ENCODE results near the gene CLBA1.

Gene CLBA1

DNA sequence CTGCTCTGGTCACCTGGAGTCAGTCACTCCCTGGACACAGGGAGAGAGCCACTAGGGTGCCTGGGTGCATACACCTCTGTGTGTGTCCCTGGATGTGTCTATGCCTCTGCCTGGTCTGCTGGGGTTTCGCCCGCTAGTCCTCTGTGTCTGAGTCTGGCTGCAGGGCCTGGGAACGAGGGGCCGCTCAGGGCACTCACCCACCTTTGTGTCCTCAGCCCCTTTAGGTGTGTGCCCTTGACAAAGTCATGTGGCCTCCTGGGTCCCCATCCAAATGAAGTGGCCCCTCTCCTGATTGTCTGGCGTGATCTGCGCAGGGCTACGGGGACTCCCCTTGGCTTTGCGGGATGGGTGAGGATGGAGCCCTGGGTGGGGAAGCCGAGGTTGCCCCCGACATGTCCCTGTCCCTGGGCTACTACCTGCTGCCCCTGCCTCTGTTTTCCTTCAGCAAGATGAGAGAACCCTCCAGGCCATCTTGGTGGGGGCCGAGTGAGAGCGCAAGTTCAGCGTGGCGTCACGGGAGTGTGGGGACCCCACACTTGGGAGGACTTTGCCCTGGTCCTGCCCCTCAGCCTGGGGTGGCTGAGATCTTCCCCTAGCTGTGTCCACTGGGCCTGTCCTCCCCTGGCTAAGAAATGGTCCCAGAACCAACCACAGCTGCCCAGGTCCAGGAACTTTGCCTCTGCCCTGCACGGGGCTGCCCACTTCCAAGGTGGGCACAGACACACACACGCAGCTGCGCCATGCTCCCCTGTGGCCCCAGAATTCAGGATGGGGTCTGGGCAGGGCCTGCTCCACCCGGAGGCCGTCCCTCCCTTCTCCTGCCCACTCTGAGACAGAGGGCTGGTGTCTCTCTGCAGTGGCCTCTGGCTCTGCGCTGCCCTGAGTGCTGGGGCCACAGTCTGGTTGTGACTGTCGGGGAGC lies 4.7 kb upstream of the CLBA1 start:
- no peak for DNase-seq (ENCODE audit: low spot score)

DNA sequence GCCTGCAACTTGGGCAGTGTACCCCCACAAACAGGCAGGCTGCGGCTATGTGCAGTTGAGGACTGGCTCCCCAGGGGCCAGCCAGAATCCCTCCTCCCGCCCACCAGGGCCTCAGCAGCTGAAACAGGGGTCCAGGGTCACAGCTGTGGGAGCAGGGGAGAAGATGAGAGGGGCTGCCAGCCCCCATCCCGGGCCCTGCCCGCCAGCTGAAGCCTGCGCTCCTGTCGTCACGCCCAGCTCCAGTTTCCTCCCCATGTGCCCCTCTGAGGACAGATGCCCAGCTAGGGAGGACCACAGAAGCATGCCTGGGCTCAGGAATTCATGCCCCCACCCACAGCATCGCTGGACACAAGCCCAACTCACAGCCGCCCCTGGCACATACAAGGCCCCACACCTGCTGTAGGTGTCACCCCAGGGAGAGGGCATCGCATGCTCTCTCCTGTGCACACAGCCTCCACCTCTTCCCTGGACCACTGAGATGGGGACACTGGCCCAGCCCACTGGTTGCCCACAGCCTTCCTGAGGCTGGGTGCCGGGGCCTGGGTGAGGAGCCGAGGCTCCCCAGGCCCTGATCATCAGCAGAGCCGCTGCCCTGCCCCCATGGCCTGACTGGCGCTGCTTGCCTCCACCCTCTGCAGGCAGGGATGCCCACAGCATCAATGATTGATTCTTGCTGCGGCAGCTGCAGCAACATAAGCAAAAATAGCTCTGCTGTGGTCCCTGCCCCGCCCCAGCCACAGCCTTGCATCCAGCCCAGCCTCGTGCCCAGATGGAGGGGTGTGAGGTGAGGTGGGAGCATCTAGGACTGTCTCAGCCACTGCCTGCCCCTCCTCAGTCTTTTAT lies 3.7 kb upstream of the CLBA1 start:
- no peak for DNase-seq (ENCODE audit: low spot score)

DNA sequence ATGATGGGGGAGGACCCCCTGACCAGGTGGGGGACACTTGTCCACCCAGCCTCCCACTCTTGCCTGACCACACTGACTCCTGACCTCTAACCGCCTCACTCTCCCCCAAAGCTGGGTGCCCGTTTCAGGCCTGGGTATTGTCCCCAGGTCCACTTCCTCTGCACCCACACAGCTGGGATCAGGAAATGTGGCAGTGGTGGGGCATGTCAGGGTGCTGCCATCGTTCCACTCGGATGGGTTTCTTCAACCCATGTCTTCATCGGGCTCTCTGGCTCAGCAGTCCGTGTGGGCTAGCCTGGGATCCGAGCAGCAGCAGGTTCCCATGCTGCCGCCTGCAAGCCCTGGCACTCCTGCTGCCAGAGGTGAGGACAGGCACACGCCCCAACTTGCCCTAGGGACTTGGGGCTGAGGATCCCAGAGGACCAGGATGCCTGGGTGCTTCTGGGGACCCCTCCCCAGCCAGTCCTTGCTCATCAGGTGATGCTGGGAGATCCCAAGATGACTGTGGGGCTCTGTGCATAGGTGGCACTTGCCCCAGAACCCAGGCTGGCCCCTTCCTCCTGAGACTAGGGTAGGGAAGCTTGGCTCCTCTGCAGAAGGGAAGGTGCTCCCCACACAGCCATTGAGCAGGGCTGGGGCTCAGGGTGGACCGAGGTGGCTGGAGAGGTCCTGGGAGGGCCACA lies 2.9 kb upstream of the CLBA1 start:
- no peak for DNase-seq (ENCODE audit: low spot score)

DNA sequence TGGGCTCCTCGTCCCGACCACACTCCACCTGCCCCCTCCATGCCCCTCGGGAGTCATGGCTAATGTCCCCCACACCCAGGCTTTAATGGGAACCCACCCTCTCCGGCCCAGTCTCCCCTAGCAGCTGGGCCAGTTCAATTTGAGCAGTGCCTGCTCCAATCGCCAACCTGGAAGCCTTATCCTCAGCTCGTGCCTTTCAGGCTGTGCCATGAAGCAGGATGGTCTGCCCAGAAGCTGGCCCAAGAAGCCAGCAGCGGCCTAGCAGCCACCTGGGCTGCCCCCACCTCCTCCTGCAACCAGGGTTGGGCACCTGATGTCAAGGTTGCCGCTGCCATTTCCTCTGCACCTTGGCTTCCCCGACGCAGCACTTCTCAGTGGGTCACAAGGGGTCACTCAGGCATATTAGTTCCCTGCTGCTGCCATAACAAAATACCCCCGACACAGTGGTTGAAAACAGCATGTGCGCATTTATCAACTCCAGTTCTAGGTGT lies 2.3 kb upstream of the CLBA1 start:
- DNase-seq (ENCODE audit: low spot score): no peak

DNA sequence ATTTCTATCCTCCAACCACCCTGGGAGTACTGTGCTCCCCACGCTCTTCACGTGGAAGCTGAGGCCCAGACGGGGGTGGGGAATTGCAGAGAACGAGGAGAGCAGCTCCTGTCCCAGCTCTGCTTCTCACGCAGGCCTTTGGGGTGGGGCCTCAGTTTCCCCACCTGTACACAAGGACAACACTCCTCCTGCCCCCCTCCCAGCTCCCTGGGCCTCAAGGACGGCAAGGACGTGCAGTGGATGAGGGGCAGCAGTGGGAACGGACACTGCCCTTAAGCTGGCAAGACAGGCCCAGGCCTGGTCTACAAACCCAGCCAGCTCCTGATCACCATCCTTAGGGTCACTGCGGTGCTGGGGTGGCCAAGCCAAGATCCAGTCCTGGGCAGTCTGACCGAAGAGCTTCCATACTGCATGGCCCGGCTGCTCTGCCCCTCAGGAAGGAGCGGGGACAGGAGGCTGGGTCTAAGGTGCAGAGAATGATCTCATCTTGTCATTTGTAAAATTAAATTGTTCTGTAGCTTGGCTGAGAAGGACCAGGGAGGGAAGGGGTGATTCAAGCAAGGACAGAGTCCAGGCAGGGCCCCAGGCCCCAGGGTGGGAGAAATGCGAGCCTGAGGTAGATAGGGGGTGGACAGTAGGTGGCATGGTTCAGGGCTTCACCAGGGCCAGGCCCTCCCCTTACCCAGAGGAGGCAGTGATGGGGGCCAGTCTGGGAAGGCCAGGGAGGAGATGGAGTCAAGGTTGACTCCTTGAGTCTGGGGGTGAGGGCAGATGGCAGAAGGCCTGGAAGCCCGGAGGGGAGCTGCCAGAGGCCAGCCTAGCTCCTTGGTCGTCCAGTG lies 1.3 kb upstream of the CLBA1 start:
- DNase-seq (ENCODE audit: low spot score): no peak

DNA sequence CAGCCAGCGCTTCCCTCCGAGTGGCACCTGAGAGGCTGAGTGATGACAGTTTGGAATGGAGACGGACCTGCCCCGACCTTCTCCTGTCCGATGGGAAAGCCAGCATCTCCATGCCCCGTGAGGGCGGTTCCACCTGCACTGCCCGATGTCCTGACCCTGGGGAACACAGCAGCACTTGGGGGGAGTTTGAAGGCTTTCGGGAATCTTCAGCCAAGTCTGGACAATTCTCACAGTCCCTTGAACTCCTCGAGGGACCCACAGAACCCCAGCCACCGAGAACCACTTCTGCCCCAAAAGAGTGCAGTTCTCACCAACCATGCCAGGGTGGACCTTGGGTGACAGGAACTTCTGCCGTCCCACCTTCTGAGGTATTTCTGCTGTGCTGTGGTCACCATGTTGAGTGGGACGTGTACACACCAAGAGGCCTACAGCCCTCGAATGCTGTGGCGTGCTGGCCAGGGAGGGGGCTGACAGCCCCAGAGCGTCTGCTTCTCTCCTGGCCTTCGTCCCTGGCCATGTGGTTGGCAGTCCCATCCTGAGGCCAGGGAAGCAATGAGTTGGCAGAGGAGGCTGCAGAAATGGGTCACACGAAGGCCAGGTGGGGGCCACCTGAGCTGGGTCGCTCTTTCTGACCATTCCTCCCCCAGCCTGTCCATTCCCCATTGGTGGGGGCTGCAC lies 1.0 kb downstream of the CLBA1 start:
- no peak for DNase-seq (ENCODE audit: low spot score)

DNA sequence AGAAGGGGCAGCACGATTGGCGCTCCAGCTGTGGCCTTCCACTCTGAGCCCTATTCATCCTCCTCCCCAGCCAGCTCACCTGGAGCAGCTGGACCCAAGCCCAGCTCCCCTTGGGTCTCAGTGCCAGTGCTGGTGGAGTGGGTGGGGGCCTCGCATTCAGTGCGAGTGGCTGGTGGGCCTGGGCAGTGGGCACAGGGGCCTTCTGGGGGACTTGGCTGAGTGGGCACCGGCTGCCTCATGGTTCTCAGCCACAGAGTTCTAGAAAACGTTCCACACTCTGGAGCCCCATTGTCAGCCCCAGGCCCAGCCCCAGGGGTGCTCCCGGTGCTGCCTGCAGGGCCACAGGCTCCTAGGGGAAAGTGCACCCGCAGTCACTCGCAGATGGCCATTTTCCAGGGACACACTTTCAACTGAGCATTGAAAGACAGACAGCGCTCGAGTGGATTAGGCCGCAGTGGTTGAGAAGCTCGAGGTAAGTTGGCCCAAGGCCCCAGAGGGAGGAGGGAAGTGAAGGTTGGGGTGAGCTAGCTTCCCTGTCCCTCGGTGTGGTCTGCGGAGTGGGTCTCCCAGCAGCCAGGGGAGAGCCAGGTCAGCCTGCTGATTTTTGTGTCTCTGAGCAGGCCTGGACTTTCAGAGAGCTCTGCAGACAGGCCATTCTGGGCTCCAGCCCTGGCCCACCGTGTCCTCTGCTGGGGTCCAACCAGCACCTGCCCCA lies 3.8 kb downstream of the CLBA1 start:
- DNase-seq (ENCODE audit: low spot score): no peak

DNA sequence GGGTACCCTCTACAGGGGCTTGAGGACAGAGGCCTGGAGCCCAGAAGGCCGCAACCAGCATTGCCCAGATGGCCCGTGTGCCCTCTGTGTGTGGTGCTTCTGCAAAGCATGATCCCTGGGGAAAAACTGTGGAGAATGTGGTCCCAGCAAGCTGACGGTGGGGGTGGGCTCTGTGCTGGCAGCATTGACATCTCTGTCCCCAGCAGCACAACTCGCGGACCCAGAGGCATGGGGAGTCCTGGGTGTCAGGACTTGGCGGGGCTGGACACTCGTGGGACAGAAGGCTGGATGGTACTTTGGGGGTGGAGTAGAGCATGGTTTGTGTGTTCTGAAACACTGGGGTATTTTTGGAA lies 4.3 kb downstream of the CLBA1 start:
- DNase-seq (ENCODE audit: low spot score): no peak

DNA sequence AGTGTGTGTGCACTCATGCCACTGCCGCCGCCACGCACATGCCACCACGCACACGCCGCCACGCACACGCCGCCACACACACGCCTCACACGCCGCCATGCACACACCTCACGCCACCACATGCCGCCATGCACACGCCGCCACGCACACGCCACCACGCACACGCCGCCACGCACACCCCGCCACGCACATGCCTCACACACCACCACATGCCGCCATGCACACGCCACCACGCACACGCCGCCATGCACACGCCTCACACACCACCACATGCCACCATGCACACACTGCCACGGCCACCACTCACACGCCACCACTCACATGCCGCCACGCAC lies 6.3 kb downstream of the CLBA1 start:
- no peak for DNase-seq (ENCODE audit: low spot score)

DNA sequence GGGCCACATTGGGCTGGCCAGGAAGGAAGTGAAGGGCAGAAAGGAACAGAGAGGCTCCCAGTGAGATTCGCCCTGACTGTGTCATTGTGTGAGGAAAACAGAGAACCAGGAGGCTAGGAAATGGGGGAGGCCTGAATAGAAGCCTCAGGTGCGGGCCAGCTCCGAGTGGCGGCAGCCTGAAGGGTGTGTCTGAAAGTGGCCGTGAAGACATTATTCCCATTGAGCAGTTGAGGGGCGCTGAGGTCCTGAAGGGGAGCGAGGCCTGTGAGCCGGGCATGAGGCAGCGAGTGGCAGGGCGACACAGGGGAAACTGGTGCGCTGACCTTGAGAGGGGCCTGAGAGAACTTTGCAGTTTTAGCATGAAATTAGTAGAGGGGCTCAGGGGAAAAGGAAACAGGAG lies 6.9 kb downstream of the CLBA1 start:
- no peak for DNase-seq (ENCODE audit: low spot score)

DNA sequence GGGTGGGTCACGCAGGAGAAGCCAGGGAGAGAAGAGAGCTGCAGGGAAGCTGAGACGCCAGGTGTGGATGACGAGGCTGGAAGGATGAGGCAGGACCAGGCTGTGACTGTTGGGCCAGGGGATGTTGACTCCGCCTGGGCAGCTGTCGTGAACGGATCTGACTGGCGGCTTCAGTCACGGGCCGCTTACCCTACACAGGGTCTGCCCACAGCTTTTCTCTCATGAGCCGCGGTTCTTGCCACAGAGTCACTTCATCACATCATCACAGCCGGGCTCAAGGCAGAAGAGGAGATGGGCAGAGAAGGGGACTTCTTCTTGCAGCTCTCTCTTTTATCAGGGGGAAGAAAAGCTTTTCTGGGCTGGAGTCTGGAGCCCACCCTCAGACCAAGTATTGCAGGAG lies 7.7 kb downstream of the CLBA1 start:
- DNase-seq (ENCODE audit: low spot score): no peak

DNA sequence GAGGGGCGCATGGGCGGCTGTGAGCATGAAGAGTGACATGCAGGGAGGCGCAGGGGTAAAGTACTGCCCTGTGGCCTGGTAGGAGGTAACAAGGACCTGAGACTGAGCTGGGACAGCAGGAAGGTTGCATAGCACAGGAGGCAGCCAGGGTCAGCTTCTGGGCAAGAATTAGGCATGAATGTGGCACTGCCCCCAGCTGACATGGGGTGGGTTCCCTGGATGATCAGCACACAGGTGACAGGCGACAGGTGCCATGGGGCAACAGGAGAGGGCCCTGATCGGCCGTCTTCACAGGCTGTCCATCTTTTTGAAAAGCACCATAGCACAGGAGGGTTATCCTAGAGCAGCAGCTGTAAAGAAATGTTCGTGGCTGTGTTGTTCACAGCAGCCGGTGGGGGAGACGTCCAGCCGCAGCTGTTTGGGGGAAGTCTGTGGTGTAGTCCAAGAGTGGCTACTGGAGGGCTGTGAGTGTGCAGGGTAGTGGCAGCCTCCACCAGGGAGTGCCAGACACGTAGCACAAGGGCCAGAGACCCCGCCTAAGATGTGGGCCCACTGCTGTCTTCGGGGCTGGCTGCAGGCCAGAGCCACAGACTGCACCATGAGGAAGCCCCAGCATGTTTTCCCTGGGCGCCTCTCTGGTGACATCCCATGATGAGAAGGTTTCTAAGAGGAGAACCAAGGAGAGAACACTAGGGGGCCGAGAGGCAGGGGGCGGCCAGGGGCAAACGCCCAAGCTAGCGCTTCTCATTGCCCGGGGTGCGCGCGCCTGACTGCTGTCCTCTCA lies 8.4 kb downstream of the CLBA1 start:
- no peak for DNase-seq (ENCODE audit: low spot score)

DNA sequence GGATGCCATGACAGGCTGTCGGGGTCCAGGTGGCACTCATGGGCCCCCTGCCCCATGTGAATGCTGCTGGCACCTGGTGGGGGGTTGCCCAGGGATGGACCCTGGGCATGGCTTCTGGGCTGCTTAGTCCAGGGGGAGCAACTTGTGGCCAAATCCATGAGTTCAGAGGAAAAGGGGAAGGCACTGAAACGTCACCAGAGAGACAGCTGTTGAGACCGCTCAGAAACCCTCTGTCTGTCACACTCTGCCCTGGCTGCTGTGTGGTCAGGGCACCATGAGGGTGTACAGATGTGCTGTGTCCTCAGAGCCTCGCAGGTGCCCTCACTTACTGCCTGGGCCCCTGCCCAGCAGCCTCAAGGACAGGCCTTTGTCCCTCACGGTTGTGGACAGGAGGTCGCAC lies 9.4 kb downstream of the CLBA1 start:
- DNase-seq (ENCODE audit: low spot score): no peak

DNA sequence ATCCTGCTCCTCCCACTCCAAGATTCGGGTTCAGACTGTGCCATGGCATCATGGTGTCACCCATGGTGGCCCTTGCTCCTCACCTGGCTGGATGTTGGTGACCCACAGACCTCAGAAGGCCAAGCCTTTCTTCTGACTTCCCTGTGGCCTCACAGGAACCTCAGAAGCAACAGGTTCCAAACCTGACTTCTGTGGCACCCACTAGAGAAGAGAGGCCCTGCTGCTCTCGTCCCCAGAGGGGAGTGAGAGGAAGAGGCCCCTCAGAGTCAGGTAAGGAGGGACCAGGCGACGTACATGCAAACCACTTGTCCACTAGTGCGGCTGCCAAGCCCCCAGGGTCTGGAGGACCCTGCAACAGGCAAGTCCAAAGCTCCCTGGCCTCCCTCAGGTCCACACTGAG lies 10.4 kb downstream of the CLBA1 start:
- DNase-seq (ENCODE audit: low spot score): no peak

DNA sequence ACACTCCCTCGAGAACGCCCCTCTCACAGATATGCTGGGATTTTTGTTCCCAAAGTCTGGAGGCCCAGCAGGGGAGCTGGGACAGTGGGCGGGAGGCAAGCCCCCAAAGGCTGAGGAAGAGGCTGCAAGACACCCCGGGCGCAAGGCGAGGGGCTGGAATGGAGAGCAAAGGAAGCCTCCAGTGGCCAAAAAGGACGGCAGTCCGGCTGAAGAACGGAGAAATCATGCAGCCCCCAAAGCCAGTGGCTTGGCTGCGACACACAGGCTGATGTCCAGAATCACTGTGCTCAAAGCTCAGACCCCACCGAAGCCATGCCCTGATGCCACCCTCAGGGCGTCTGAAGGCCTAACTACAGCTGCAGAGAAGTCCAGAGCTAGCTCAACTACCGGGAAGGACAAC lies 10.9 kb downstream of the CLBA1 start:
- no peak for DNase-seq (ENCODE audit: low spot score)

DNA sequence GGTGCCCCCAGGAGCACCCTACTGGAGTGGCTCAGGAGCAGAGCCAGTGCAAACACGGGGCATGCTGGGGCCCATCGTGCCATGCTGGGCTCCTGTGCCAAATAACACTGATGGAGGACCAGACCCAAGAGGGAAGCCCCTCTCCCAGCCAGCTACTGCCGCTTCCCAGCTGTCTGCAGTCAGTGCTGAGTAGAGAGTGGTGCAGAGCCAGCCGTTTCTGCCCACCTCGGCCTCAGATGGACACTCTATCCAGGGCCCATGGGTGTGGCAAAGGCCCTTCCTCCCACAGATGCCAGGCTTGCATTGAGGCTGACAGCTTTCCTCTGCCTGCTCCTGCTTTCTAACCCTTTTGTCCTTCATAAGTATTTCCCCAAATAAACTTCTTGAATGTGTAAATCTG lies 13.2 kb downstream of the CLBA1 start:
- DNase-seq (ENCODE audit: low spot score): no peak

DNA sequence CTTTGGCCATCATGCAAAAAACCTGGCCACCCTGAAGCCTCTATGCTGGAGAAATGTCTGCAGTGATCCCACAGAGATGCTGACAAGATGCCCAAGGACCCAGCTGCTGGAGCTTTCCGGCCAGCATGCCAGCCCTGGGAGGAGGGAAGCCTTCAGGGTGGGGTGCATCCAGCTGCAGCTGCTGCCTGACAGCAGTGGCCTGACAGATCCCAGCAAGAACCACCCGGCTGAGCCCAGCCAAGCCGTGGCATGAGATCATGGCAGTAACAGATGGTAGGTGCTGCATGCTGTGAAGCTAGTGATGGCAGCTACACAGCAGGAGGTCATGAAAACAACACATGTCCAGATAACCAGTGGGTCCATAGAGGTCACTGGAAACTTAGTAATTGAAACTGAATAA lies 13.8 kb downstream of the CLBA1 start:
- DNase-seq (ENCODE audit: low spot score): no peak

DNA sequence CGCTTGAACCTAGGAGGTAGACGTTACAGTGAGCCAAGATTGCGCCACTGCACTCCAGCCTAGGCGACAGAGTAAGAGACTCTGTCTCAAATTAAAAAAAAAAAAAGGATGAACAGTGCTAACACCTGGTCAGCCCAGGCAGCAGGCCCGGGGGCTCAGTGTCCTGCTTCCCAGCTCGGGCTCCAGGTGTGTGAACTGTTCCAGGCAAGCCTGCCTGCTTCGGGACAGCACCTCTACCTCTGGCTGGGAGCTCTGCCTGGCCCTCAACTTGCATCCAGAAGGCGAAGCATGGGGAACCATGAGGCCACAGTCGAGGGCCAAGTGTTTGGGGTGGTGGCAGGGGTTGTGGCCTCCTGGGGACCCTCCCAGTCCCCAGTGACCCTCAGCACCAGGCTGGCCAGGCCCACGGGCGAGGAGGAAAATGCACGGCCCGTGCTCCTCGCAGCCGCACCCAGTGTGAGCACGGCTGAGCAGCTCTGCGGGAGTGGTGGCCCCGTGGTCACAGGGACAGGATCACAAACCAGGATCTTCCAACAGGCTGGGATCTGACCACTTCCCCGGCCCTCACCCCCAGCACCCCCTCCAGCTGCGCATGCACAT lies 19.8 kb downstream of the CLBA1 start:
- no peak for DNase-seq (ENCODE audit: low spot score)
